Tibial artery (tissue), 4 donors: ENCODE measurements around the gene UBE3B.
"Not testable (repeated sequence)": the region's sequence is repeated elsewhere in the genome, so short reads cannot be mapped to it uniquely, and the experiment has no call there.

Experiments used
- DNase-seq, 2 donors: peaks; one replicate each; pipeline ENCODE4 v3.0.0-alpha.2; 2019
- H3K27ac ChIP-seq, 2 donors: fragments of 200-600 bp; sonication (generic) in 1 of 2; 1 replicate in 1 of 2; 2 replicates in 1 of 2; pipeline ENCODE4 v1.5.1; 2018 to 2019; ENCODE audit warnings: mild to moderate bottlenecking in 1 of 2
- H3K27me3 ChIP-seq, 2 donors: fragments of 200-600 bp; sonication (generic) in 1 of 2; one replicate each; pipeline versions ENCODE4 v1.5.1 to v1.6.0; 2016 to 2019
- H3K36me3 ChIP-seq, 3 donors: fragments of 200-600 bp; sonication (generic) in 2 of 3; one replicate each; pipeline ENCODE4 v1.5.1; 2016 to 2019; ENCODE audit warnings: mild to moderate bottlenecking in 2 of 3
- H3K4me1 ChIP-seq, 4 donors: fragments of 200-600 bp; sonication (generic) in 2 of 4; 1 replicate in 3 of 4; 2 replicates in 1 of 4; pipeline ENCODE4 v1.5.1; 2016 to 2019
- H3K4me3 ChIP-seq, 2 donors: fragments of 200-600 bp; sonication (generic) in 1 of 2; 1 replicate in 1 of 2; 2 replicates in 1 of 2; pipeline ENCODE4 v1.5.1; 2018 to 2019; ENCODE audit warnings: mild to moderate bottlenecking in 2 of 2
- H3K9me3 ChIP-seq, 3 donors: fragments of 200-600 bp; sonication (generic) in 1 of 3; one replicate each; pipeline ENCODE4 v1.5.1; 2016 to 2019
- intact Hi-C: fragments of 100-400 bp; cut with DNase I; formaldehyde crosslinking; loops from one replicate; pipeline ENCODE4 v1.15.0; 2023; ENCODE audit warnings: low total_unique reads
- TF ChIP-seq, protein P1 (sequence below), 2 experiments: fragments of 200-600 bp in 1 of 2; fragments of 450-650 bp in 1 of 2; IDR thresholded peaks; one replicate each; pipeline ENCODE4 v1.5.1; 2017 to 2019; ENCODE audit warnings: antibody characterized with exemption in 2 of 2, mild to moderate bottlenecking in 1 of 2, moderate library complexity in 1 of 2

UBE3B gene, protein sequence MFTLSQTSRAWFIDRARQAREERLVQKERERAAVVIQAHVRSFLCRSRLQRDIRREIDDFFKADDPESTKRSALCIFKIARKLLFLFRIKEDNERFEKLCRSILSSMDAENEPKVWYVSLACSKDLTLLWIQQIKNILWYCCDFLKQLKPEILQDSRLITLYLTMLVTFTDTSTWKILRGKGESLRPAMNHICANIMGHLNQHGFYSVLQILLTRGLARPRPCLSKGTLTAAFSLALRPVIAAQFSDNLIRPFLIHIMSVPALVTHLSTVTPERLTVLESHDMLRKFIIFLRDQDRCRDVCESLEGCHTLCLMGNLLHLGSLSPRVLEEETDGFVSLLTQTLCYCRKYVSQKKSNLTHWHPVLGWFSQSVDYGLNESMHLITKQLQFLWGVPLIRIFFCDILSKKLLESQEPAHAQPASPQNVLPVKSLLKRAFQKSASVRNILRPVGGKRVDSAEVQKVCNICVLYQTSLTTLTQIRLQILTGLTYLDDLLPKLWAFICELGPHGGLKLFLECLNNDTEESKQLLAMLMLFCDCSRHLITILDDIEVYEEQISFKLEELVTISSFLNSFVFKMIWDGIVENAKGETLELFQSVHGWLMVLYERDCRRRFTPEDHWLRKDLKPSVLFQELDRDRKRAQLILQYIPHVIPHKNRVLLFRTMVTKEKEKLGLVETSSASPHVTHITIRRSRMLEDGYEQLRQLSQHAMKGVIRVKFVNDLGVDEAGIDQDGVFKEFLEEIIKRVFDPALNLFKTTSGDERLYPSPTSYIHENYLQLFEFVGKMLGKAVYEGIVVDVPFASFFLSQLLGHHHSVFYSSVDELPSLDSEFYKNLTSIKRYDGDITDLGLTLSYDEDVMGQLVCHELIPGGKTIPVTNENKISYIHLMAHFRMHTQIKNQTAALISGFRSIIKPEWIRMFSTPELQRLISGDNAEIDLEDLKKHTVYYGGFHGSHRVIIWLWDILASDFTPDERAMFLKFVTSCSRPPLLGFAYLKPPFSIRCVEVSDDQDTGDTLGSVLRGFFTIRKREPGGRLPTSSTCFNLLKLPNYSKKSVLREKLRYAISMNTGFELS

DNA sequence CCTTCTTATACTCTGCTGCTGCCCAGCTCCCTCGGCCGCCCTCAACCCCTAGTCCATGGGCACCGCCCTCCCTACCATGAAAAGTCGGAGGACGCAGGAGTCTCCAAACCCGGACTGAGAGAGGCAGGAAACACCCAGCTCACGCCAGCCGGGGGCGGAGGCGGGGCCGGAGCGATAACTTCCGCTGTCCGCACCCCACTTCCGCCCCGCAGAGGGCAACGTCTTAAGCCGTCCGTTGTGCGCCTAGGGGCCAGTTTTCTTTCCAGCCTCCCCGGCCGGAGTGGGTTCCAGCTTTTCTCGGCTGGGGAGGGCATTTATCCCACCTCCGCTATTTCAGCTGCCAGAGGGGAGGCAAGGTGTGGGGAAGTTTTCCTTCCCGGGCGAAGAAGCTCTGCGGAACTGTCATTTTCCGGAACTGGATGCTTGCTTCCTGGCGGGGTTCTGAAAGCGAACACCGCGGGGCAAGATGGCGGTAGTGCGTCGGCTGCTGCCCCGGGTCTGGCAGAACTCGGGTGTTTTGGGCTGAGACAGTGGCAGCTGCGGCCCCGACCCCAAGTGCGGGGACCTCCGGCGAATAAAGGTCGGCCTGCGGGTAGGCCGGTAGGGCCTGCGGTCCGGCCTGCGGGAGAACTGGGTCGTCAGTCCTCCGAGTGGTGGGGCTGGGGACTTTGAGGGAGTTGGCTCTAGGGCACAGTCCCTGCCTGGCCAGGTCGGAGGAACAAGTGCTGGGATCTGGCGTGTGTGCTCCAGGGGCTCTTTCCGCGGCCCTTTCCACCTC lies at the start of gene UBE3B, which contains the start of gene KCTD10:
Gene UBE3B, plus strand, starts transcription at position 450 of the 778 bp plus-strand sequence. CDS start 5,918 bp downstream, outside the sequence.
Gene KCTD10, minus strand, starts transcription at position 116 of the 778 bp plus-strand sequence. Its CDS starts 38 bp downstream, at position 78.
- intact Hi-C loops: loop anchor here (2.0 kb wide), 1 partner anchor 45 kb away; no protein-coding TSS in a partner anchor
- H3K27ac ChIP-seq: peak within 1 kb of the TSS; percentile 94 to 96
- peaks cover 0 to 58% (median 52%) of the 10 kb centered on the region in 4 donors for H3K4me1 ChIP-seq

GRCh38 chr12:109428037-109428629 lies 49.3 kb upstream of the UBE3B start:
- H3K4me3 ChIP-seq: no peak overlapping the region
- H3K27ac ChIP-seq: no peak overlapping the region
- intact Hi-C loops: no loop called here
- peaks cover 0 to 7% (median 4%) of the 10 kb centered on the region in 4 donors for H3K4me1 ChIP-seq
- TF ChIP-seq, protein P1, sequence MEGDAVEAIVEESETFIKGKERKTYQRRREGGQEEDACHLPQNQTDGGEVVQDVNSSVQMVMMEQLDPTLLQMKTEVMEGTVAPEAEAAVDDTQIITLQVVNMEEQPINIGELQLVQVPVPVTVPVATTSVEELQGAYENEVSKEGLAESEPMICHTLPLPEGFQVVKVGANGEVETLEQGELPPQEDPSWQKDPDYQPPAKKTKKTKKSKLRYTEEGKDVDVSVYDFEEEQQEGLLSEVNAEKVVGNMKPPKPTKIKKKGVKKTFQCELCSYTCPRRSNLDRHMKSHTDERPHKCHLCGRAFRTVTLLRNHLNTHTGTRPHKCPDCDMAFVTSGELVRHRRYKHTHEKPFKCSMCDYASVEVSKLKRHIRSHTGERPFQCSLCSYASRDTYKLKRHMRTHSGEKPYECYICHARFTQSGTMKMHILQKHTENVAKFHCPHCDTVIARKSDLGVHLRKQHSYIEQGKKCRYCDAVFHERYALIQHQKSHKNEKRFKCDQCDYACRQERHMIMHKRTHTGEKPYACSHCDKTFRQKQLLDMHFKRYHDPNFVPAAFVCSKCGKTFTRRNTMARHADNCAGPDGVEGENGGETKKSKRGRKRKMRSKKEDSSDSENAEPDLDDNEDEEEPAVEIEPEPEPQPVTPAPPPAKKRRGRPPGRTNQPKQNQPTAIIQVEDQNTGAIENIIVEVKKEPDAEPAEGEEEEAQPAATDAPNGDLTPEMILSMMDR (IDR thresholded peaks at IDR 0.05): peak; percentile 86 to 99
- DNase-seq: peak; percentile 78 to 87
- no peaks in the 10 kb centered on the region for H3K9me3 ChIP-seq
- no peaks in the 10 kb centered on the region for H3K36me3 ChIP-seq
- no peaks in the 10 kb centered on the region for H3K27me3 ChIP-seq

More for the DNA sequence above, at the start of gene UBE3B, which contains the start of gene KCTD10:
- Histone ChIP-seq H3K27me3 (no peaks in the 10 kb centered on the region), H3K4me3 (peak within 1 kb of the TSS; percentile 90 to 97), H3K9me3 (no peaks in the 10 kb centered on the region), H3K36me3 (peaks cover 0 to 6% (median 0%) of the 10 kb centered on the region in 3 donors)
- DNase-seq: peak; percentile 88 to 92
- TF ChIP-seq, protein P1 (IDR thresholded peaks at IDR 0.05): peak in 1 of 2 experiments; percentile 45

GRCh38 chr12:109428804-109429203 lies 48.6 kb upstream of the UBE3B start:
- H3K27me3 ChIP-seq, intact Hi-C loops, H3K36me3 ChIP-seq, H3K4me3 ChIP-seq, H3K9me3 ChIP-seq, H3K4me1 ChIP-seq, H3K27ac ChIP-seq, DNase-seq: not testable (repeated sequence)

GRCh38 chr12:109430244-109430643 lies 47.2 kb upstream of the UBE3B start:
- no peak overlapping the region for H3K4me3 ChIP-seq
- H3K36me3 ChIP-seq: no peaks in the 10 kb centered on the region
- intact Hi-C loops: no loop called here
- TF ChIP-seq, protein P1 (IDR thresholded peaks at IDR 0.05): no peak
- H3K27ac ChIP-seq: no peak overlapping the region
- DNase-seq: no peak
- H3K9me3 ChIP-seq: no peaks in the 10 kb centered on the region
- H3K4me1 ChIP-seq: peaks cover 0 to 8% (median 6%) of the 10 kb centered on the region in 4 donors
- no peaks in the 10 kb centered on the region for H3K27me3 ChIP-seq

DNA sequence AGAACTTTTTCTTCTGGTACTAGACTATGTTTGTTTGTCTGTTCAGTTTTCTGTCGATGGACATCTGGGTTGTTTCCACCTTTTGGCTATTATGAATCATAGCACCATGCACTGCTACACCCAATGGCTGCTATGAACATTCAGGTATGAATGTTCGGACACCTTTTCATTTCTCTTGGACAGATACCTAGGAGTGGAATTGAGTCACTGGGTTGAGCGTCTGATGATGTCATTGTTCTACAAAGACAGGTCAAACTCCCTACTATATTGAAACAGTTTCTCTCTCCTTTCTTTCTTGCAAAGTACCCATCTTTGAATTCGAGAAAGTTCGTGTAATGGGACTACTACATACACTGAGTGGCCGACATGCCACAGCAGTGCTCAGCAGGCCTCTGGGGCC lies 45.0 kb upstream of the UBE3B start:
- DNase-seq: no peak
- intact Hi-C loops: loop anchor here (2.0 kb wide), 1 partner anchor 44 kb away; the partner anchor contains the start of genes KCTD10 and UBE3B
- peaks cover 0 to 4% (median 0%) of the 10 kb centered on the region in 3 donors for H3K36me3 ChIP-seq
- H3K4me3 ChIP-seq: no peak overlapping the region
- H3K4me1 ChIP-seq: peaks cover 0 to 8% (median 6%) of the 10 kb centered on the region in 4 donors
- H3K27ac ChIP-seq: no peak overlapping the region
- TF ChIP-seq, protein P1 (IDR thresholded peaks at IDR 0.05): no peak
- no peaks in the 10 kb centered on the region for H3K27me3 ChIP-seq
- no peaks in the 10 kb centered on the region for H3K9me3 ChIP-seq
